K562 (cell line): Measurements from ENCODE around the gene OR10P1. TPM values are rescaled to one million over a fixed set of nuclear protein-coding genes. Genes with fewer than 3 reads are reported as not detected.

ENCODE experiments used
- ATF4 ChIP-seq: fragments of 450-650 bp; formaldehyde crosslinking; IDR thresholded peaks from 2 replicates; pipeline ENCODE4 v1.4.0; 2022; ENCODE audit warnings: mild to moderate bottlenecking, moderate library complexity
- ATF7 ChIP-seq: fragments of 450-650 bp; IDR thresholded peaks from 2 replicates; pipeline ENCODE4 v1.7.1; 2014; ENCODE audit warnings: mild to moderate bottlenecking, moderate library complexity
- CCAR2 ChIP-seq: fragments of 200-400 bp; formaldehyde crosslinking; IDR thresholded peaks from 2 replicates; pipeline ENCODE4 v1.6.1; 2017; ENCODE audit warnings: mild to moderate bottlenecking, low read depth, low read length
- CTBP1 ChIP-seq: fragments of 450-650 bp; IDR thresholded peaks from 2 replicates; pipeline ENCODE4 v1.6.1; 2016; ENCODE audit warnings: borderline replicate concordance
- CTCF ChIP-seq, 3 experiments: IDR thresholded peaks in 2 of 3; conservative IDR thresholded peaks in 1 of 3; 2 replicates each; pipeline ENCODE4 v1.5.1; 2011 to 2012; ENCODE audit warnings: low read length in 3 of 3, mild to moderate bottlenecking in 3 of 3, control low read depth in 2 of 3, improper control_type of control experiment in 1 of 3, inconsistent platforms in 1 of 3, low read depth in 1 of 3, mixed read lengths in 1 of 3, moderate library complexity in 1 of 3; ENCODE audit not compliant: insufficient read depth in 2 of 3
- GTF2B ChIP-seq: IDR thresholded peaks from 2 replicates; pipeline ENCODE4 v1.6.1; 2011; ENCODE audit not compliant: insufficient read length; ENCODE audit errors: extremely low read depth
- HBP1 ChIP-seq: fragments of 450-650 bp; formaldehyde crosslinking; IDR thresholded peaks from 2 replicates; pipeline ENCODE4 v1.4.0; 2022; ENCODE audit warnings: missing genetic modification characterization
- HLTF ChIP-seq: fragments of 450-650 bp; IDR thresholded peaks from 2 replicates; pipeline ENCODE4 v1.6.1; 2016
- HNRNPL ChIP-seq: fragments of 200-400 bp; formaldehyde crosslinking; IDR thresholded peaks from 2 replicates; pipeline ENCODE4 v1.6.1; 2017; ENCODE audit warnings: low read depth, mild to moderate bottlenecking, low read length
- IRF1 ChIP-seq: sonication (generic); formaldehyde crosslinking; IDR thresholded peaks from 2 replicates; pipeline ENCODE4 v1.8.0; 2022; ENCODE audit warnings: missing genetic modification reagents, mild to moderate bottlenecking, borderline replicate concordance
- MTA1 ChIP-seq: fragments of 450-650 bp; IDR thresholded peaks from 2 replicates; pipeline ENCODE4 v1.6.1; 2017; ENCODE audit warnings: borderline replicate concordance
- NFYB ChIP-seq: IDR thresholded peaks from 2 replicates; pipeline ENCODE4 v1.6.1; 2011; ENCODE audit warnings: mild to moderate bottlenecking, moderate library complexity; ENCODE audit not compliant: insufficient read length; ENCODE audit errors: extremely low read depth
- PRPF4 ChIP-seq: fragments of 200-400 bp; formaldehyde crosslinking; IDR thresholded peaks from one replicate; pipeline ENCODE4 v1.6.1; 2017; ENCODE audit warnings: low read length, low read depth, mild to moderate bottlenecking; ENCODE audit not compliant: insufficient read depth, poor library complexity, severe bottlenecking
- PTRF ChIP-seq: fragments of 450-650 bp; IDR thresholded peaks from 2 replicates; pipeline ENCODE4 v1.6.1; 2016; ENCODE audit warnings: mild to moderate bottlenecking, missing genetic modification characterization, missing compliant biosample characterization
- ZBTB2 ChIP-seq: fragments of 450-650 bp; IDR thresholded peaks from 2 replicates; pipeline ENCODE4 v1.6.1; 2016; ENCODE audit warnings: antibody characterized with exemption
- ZNF584 ChIP-seq: fragments of 200-800 bp; sonication (Bioruptor generic); IDR thresholded peaks from 2 replicates; pipeline ENCODE4 v1.6.1; 2016; ENCODE audit warnings: low read depth, mild to moderate bottlenecking, missing genetic modification characterization, missing compliant biosample characterization
- ZNF740 ChIP-seq, 3 experiments: fragments of 200-800 bp in 1 of 3; sonication (Bioruptor generic) in 1 of 3; sonication (generic) in 1 of 3; formaldehyde crosslinking in 1 of 3; IDR thresholded peaks; 2 replicates each; pipeline versions ENCODE4 v1.6.1 to v1.8.0; 2016 to 2022; ENCODE audit warnings: mild to moderate bottlenecking in 2 of 3, missing compliant biosample characterization in 2 of 3, missing genetic modification characterization in 2 of 3, missing genetic modification reagents in 1 of 3
- polyA plus RNA-seq, 8 experiments: library from polyadenylated mRNA; depleted of rRNA in 4 of 8; stranded (reverse) in 5 of 8; unstranded in 3 of 8; fragments of >200 nt; fragmentation: Nextera tagmentation in 2 of 8; fragmentation: Illumina TruSeq in 1 of 8; extraction: Ambion mirVana in 2 of 8; extraction: Trizol in 1 of 8; gene quantifications; 2 replicates each; pipeline versions ENCODE4 v1.2.1 to v1.2.3, GENCODE V29; 2011 to 2014; ENCODE audit warnings: inconsistent platforms in 1 of 8, missing spikeins in 1 of 8
- total RNA-seq, 7 experiments: library from RNA; depleted of rRNA in 6 of 7; stranded (reverse); fragments of >200 nt in 6 of 7; fragmentation: Illumina TruSeq in 2 of 7; extraction: Trizol in 2 of 7; gene quantifications; 2 replicates each; pipeline versions ENCODE4 v1.2.1 to v1.2.3, GENCODE V29; 2011 to 2021; ENCODE audit warnings: low replicate concordance in 1 of 7

The OR10P1 gene
- total and polyA plus RNA-seq, 9 of the 15 experiments (the other 6 are each of a cell fraction or from before 2014, with no cell fraction given): not detected

GRCh38 chr12:55681142-55682077, 44.7 kb downstream of the OR10P1 start (continued):
- TF ChIP-seq ZNF584 (CRISPR knock-in tag) (no peak), PRPF4 (no peak), PTRF (tag) (no peak), HBP1 (CRISPR knock-in tag) (no peak), GTF2B (no peak), ZNF740 (CRISPR knock-in tag; IDR thresholded peaks at IDR 0.05) (no peak), ZNF740 (tag; IDR thresholded peaks at IDR 0.05) (no peak), HNRNPL (no peak), CCAR2 (no peak), ATF4 (CRISPR knock-in tag) (no peak), HLTF (no peak), IRF1 (CRISPR knock-in tag) (no peak), MTA1 (no peak), CTCF (IDR thresholded peaks at IDR 0.05 in 2 of 3, conservative IDR thresholded peaks at IDR 0.05 in 1 of 3; ENCODE audit: insufficient read depth in 2 of 3, low read depth in 1 of 3, low read length in 3 of 3) (peak; percentile 55 to 80 (median 64)), CTBP1 (peak; percentile 72; the same call in 1 of the 2 replicates), ATF7 (peak; percentile 80), ZBTB2 (no peak), NFYB (no peak)
